Measurements from ENCODE around the gene LRIG3. TPM values are rescaled to one million over a fixed set of nuclear protein-coding genes. Genes with fewer than 3 reads are reported as not detected.

Gene LRIG3
- polyA plus RNA-seq, 1 of the 3 experiments (the other 2 are of a cell fraction): 0.03 TPM

DNA sequence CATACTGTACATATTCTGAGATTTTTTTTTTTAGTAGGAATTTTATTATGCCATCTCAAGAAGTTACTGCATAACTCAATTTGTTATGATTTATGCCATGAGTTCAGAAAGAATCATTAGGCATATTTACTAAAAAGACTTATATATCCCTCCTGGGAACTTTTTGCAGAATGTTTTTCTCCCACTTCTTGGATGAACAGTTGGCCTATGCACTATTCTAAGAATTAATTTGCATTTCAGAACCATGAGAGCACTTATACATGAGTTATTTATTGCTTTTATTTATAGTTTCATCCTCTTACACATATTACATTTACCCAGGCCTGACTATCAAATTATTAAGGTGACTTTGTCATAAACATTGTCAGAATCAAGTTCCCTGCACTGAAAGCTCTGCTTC lies 6.3 kb upstream of the LRIG3 start:
- no peaks in the 10 kb centered on the region for H3K4me1 ChIP-seq (ENCODE audit: control insufficient read depth in 1 of 2, insufficient read depth in 2 of 2, low read depth in 1 of 2, low read length in 1 of 2)
- no peaks in the 10 kb centered on the region for H3F3A ChIP-seq (replicated peaks; ENCODE audit: insufficient read depth)
- POLR2A ChIA-PET: no interaction called here
- no peak overlapping the region for H3K4me2 ChIP-seq
- H3K79me2 ChIP-seq (ENCODE audit: insufficient read depth): no peaks in the 10 kb centered on the region
- no peaks in the 10 kb centered on the region for H3K9me2 ChIP-seq
- H3K27me3 ChIP-seq (ENCODE audit: insufficient read depth): peaks cover 17% of the 10 kb centered on the region; the same call in 1 of the 2 replicates
- H3K36me3 ChIP-seq (replicated peaks in 1 of 2; ENCODE audit: control insufficient read depth in 1 of 2, insufficient read depth in 2 of 2, low read length in 1 of 2): no peaks in the 10 kb centered on the region
- TF ChIP-seq, protein P1, sequence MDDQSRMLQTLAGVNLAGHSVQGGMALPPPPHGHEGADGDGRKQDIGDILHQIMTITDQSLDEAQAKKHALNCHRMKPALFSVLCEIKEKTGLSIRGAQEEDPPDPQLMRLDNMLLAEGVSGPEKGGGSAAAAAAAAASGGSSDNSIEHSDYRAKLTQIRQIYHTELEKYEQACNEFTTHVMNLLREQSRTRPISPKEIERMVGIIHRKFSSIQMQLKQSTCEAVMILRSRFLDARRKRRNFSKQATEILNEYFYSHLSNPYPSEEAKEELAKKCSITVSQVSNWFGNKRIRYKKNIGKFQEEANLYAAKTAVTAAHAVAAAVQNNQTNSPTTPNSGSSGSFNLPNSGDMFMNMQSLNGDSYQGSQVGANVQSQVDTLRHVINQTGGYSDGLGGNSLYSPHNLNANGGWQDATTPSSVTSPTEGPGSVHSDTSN (IDR thresholded peaks at IDR 0.05): no peak
- H2AFZ ChIP-seq (ENCODE audit: low read depth): no peak overlapping the region
- CTCF ChIA-PET: interaction anchor here (1.5 kb wide), 1 partner anchor 10 kb away, joined by 3 read pairs; no protein-coding TSS in a partner anchor
- H4K20me1 ChIP-seq (ENCODE audit: insufficient read depth): no peaks in the 10 kb centered on the region
- H3K9me3 ChIP-seq: no peaks in the 10 kb centered on the region
- H3K27ac ChIP-seq (ENCODE audit: low read depth in 2 of 2, low read length in 1 of 2): no peak overlapping the region
- H3K4me3 ChIP-seq (ENCODE audit: low read depth in 2 of 2, low read length in 1 of 2): no peak overlapping the region
- H3K9ac ChIP-seq: no peak overlapping the region
- no peak for DNase-seq

DNA sequence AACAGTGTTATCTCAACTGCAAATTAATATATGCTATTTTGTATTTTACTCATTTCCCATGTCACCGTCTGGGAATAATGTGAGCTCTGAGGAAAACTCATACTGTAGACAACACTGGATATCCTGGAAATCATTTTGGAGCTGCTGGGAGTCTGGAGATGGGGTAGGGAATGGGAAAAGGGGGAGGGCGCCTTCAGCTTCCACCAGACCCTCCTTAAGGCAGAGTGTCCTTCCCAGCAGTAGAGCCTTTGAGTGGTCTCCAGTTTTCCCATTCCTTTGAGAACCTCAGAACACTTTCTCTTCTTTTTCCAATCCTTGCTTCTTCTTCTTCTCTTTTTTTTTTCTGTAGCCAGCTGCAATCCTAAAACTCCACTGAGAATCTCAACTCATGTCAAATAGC lies 5.4 kb upstream of the LRIG3 start:
- Histone ChIP-seq H3K4me1 (ENCODE audit: control insufficient read depth in 1 of 2, insufficient read depth in 2 of 2, low read depth in 1 of 2, low read length in 1 of 2) (no peaks in the 10 kb centered on the region), H3K9me2 (no peaks in the 10 kb centered on the region), H3K9me3 (no peaks in the 10 kb centered on the region), H3K79me2 (ENCODE audit: insufficient read depth) (no peaks in the 10 kb centered on the region), H3K9ac (no peak overlapping the region), H3K27ac (ENCODE audit: low read depth in 2 of 2, low read length in 1 of 2) (no peak overlapping the region), H2AFZ (ENCODE audit: low read depth) (no peak overlapping the region), H3K36me3 (replicated peaks in 1 of 2; ENCODE audit: control insufficient read depth in 1 of 2, insufficient read depth in 2 of 2, low read length in 1 of 2) (no peaks in the 10 kb centered on the region), H3F3A (replicated peaks; ENCODE audit: insufficient read depth) (no peaks in the 10 kb centered on the region), H3K4me2 (no peak overlapping the region), H3K27me3 (ENCODE audit: insufficient read depth) (peaks cover 20% of the 10 kb centered on the region; the same call in 1 of the 2 replicates), H3K4me3 (ENCODE audit: low read depth in 2 of 2, low read length in 1 of 2) (no peak overlapping the region), H4K20me1 (ENCODE audit: insufficient read depth) (no peaks in the 10 kb centered on the region)
- TF ChIP-seq FOXJ3 (CRISPR knock-in tag; IDR thresholded peaks at IDR 0.05) (no peak), FOXM1 (IDR thresholded peaks at IDR 0.05; ENCODE audit: low read depth) (no peak), NFIC (IDR thresholded peaks at IDR 0.05; ENCODE audit: borderline replicate concordance) (no peak), NRF1 (IDR thresholded peaks at IDR 0.05; ENCODE audit: low read depth, low read length) (no peak), SMC3 (IDR thresholded peaks at IDR 0.05; ENCODE audit: low read depth, low read length) (no peak), JUND (IDR thresholded peaks at IDR 0.05) (no peak), GATA2 (CRISPR knock-in tag; IDR thresholded peaks at IDR 0.05) (no peak), RCOR1 (IDR thresholded peaks at IDR 0.05; ENCODE audit: low read length) (no peak), TCF12 (IDR thresholded peaks at IDR 0.05) (no peak), EZH2phosphoT487 (IDR thresholded peaks at IDR 0.05; ENCODE audit: borderline replicate concordance, low read depth) (no peak), ELF1 (IDR thresholded peaks at IDR 0.05) (no peak), TEAD4 (IDR thresholded peaks at IDR 0.05; ENCODE audit: borderline replicate concordance, insufficient read depth) (no peak), GABPA (IDR thresholded peaks at IDR 0.05; ENCODE audit: low read depth) (no peak), MXI1 (IDR thresholded peaks at IDR 0.05; ENCODE audit: low read depth, low read length) (no peak), SIN3A (IDR thresholded peaks at IDR 0.05; ENCODE audit: borderline replicate concordance, low read depth, low read length) (no peak), RAD21 (IDR thresholded peaks at IDR 0.05; ENCODE audit: low read length) (no peak)
- TF ChIP-seq, protein P2, sequence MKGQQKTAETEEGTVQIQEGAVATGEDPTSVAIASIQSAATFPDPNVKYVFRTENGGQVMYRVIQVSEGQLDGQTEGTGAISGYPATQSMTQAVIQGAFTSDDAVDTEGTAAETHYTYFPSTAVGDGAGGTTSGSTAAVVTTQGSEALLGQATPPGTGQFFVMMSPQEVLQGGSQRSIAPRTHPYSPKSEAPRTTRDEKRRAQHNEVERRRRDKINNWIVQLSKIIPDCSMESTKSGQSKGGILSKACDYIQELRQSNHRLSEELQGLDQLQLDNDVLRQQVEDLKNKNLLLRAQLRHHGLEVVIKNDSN (IDR thresholded peaks at IDR 0.05; ENCODE audit: borderline replicate concordance, low read depth): no peak
- TF ChIP-seq, protein P3, sequence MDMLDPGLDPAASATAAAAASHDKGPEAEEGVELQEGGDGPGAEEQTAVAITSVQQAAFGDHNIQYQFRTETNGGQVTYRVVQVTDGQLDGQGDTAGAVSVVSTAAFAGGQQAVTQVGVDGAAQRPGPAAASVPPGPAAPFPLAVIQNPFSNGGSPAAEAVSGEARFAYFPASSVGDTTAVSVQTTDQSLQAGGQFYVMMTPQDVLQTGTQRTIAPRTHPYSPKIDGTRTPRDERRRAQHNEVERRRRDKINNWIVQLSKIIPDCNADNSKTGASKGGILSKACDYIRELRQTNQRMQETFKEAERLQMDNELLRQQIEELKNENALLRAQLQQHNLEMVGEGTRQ (IDR thresholded peaks at IDR 0.05; ENCODE audit: borderline replicate concordance, low read depth, low read length): no peak
- TF ChIP-seq, protein P4, sequence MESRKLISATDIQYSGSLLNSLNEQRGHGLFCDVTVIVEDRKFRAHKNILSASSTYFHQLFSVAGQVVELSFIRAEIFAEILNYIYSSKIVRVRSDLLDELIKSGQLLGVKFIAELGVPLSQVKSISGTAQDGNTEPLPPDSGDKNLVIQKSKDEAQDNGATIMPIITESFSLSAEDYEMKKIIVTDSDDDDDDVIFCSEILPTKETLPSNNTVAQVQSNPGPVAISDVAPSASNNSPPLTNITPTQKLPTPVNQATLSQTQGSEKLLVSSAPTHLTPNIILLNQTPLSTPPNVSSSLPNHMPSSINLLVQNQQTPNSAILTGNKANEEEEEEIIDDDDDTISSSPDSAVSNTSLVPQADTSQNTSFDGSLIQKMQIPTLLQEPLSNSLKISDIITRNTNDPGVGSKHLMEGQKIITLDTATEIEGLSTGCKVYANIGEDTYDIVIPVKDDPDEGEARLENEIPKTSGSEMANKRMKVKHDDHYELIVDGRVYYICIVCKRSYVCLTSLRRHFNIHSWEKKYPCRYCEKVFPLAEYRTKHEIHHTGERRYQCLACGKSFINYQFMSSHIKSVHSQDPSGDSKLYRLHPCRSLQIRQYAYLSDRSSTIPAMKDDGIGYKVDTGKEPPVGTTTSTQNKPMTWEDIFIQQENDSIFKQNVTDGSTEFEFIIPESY (IDR thresholded peaks at IDR 0.05; ENCODE audit: borderline replicate concordance, low read depth): no peak
- TF ChIP-seq, protein P5, sequence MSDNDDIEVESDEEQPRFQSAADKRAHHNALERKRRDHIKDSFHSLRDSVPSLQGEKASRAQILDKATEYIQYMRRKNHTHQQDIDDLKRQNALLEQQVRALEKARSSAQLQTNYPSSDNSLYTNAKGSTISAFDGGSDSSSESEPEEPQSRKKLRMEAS (IDR thresholded peaks at IDR 0.05; ENCODE audit: low read depth): no peak
- 18% methylated on average over 2 of the region's 2 CpGs for WGBS (ENCODE audit: low lambda C conversion rate)
- ChIA-PET POLR2A (no interaction called here), CTCF (interaction anchor here (0.7 kb wide), 1 partner anchor 85 kb away, joined by 3 read pairs; no protein-coding TSS in a partner anchor)
- DNase-seq: no peak

Data from SK-N-SH (cell line).